ENCODE data around the gene RPS3. TPM values are rescaled to one million over a fixed set of nuclear protein-coding genes. Genes with fewer than 3 reads are reported as not detected.

Gene RPS3
- total RNA-seq, 1 experiment from 2014 or later = 3,765 TPM

- Histone ChIP-seq H3K14ac (ENCODE audit: insufficient read depth, low read length) (no peak overlapping the region), H3K4me2 (ENCODE audit: insufficient read depth, insufficient read length, low read length) (no peak overlapping the region), H3K9ac (ENCODE audit: extremely low read depth, insufficient read length, low read length) (no peak overlapping the region), H3K79me2 (ENCODE audit: insufficient read depth, low read length) (no peaks in the 10 kb centered on the region), H4K5ac (ENCODE audit: insufficient read length, low read depth, low read length) (no peak overlapping the region), H2AK5ac (ENCODE audit: insufficient read length, low read length) (no peak overlapping the region), H2BK15ac (ENCODE audit: low read depth, low read length) (no peak overlapping the region), H3K18ac (ENCODE audit: insufficient read length, low read depth, low read length) (no peak overlapping the region), H3K79me1 (ENCODE audit: insufficient read depth, low read depth, low read length, poor library complexity, severe bottlenecking) (no peaks in the 10 kb centered on the region), H3K27me3 (ENCODE audit: insufficient read depth, low read length) (no peaks in the 10 kb centered on the region), H3K27ac (ENCODE audit: insufficient read length, low read depth, low read length) (no peak overlapping the region), H2BK20ac (ENCODE audit: low read depth, low read length, poor library complexity, severe bottlenecking) (no peak overlapping the region), H3K9me3 (ENCODE audit: control insufficient read depth, low read depth, low read length) (no peaks in the 10 kb centered on the region), H3K23ac (ENCODE audit: insufficient read length, low read depth, low read length) (no peak overlapping the region), H4K91ac (ENCODE audit: insufficient read length, low read depth, low read length) (no peak overlapping the region), H2BK5ac (ENCODE audit: insufficient read length, low read length) (no peak overlapping the region), H3K4ac (ENCODE audit: low read depth, low read length) (no peak overlapping the region), H2BK120ac (ENCODE audit: low read depth, low read length, poor library complexity, severe bottlenecking) (no peak overlapping the region), H4K20me1 (ENCODE audit: control insufficient read depth, insufficient read depth, insufficient read length) (no peaks in the 10 kb centered on the region), H3T11ph (ENCODE audit: low read length) (no peak overlapping the region), H2AFZ (ENCODE audit: low read length) (no peak overlapping the region), H4K8ac (replicated peaks; ENCODE audit: insufficient read length, low read depth, low read length) (no peak overlapping the region), H2BK12ac (ENCODE audit: insufficient read length, low read depth, low read length) (no peak overlapping the region), H3K4me1 (ENCODE audit: insufficient read depth, low read length) (no peaks in the 10 kb centered on the region; the same call in 1 of the 2 replicates), H3K23me2 (ENCODE audit: insufficient read length, low read depth, low read length, poor library complexity, severe bottlenecking) (no peaks in the 10 kb centered on the region), H3K56ac (ENCODE audit: insufficient read length, low read depth, low read length) (no peak overlapping the region)
- H3K27me3 Mint-ChIP-seq (ENCODE audit: low read depth) = no peaks in the 10 kb centered on the region; the same call in 1 of the 2 replicates
- DNase-seq = no peak
- TF ChIP-seq, protein P1, sequence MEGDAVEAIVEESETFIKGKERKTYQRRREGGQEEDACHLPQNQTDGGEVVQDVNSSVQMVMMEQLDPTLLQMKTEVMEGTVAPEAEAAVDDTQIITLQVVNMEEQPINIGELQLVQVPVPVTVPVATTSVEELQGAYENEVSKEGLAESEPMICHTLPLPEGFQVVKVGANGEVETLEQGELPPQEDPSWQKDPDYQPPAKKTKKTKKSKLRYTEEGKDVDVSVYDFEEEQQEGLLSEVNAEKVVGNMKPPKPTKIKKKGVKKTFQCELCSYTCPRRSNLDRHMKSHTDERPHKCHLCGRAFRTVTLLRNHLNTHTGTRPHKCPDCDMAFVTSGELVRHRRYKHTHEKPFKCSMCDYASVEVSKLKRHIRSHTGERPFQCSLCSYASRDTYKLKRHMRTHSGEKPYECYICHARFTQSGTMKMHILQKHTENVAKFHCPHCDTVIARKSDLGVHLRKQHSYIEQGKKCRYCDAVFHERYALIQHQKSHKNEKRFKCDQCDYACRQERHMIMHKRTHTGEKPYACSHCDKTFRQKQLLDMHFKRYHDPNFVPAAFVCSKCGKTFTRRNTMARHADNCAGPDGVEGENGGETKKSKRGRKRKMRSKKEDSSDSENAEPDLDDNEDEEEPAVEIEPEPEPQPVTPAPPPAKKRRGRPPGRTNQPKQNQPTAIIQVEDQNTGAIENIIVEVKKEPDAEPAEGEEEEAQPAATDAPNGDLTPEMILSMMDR (conservative IDR thresholded peaks at IDR 0.05) = no peak
- H3K4me1 Mint-ChIP-seq = peaks cover 9 to 11% of the 10 kb centered on the region in 2 experiments
- no peaks in the 10 kb centered on the region for H3K9me3 Mint-ChIP-seq
- H3K36me3 Mint-ChIP-seq (ENCODE audit: insufficient read depth in 1 of 3, low read depth in 3 of 3) = no peaks in the 10 kb centered on the region
- no peak overlapping the region for H3K27ac Mint-ChIP-seq
- WGBS (ENCODE audit: extremely low coverage, insufficient read length, low lambda C conversion rate) = no CpG with 5 or more reads among the region's 3 CpGs
- H3K4me3 Mint-ChIP-seq = no peak overlapping the region
These were observed 11.5 kb upstream of the RPS3 start for GRCh38 chr11:75387736-75388294.
